ENCODE measurements around the gene INPP5A. TPM values are rescaled to one million over a fixed set of nuclear protein-coding genes. Genes with fewer than 3 reads are reported as not detected.

The INPP5A gene
- total RNA-seq, 4 donors from 2014 or later: 16.9 to 58.2 (median 29.5) TPM

DNA sequence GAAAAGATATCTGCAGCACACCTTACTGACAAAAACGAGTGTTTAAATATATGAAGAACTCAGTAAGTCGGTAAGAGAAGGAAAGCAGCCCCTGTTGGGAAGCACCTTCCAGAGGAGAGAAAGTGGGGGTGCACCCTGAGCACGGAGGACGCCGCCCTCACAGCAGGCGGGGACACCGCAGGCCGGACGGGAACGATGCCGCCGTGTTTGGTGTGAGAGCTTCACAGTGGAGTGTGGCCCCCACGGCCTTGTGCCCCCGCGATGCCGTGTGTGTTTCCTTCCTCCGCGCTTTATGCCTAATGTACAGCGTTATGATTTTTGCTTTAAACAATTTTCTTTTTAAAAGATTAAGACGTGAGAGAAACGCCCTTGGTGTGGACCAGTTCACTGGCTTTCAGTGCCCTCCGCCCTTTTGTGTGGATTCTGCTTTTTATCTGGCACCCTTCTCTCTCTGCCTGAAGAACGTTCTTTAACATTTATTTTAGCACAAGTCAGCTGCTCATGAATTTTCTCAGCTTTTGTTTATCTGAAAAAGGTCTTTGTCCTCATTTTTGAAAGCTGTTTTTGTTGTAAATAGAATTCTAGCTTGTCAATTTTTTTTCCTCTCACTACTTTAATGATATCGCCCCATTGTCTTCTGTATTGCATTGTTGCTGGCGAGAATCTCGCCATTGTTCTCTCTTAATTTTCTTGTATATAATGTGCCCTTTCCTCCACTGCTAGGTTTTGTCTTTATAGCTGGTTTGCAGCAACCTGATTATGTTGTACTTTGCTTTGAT is 110.7 kb downstream of the INPP5A start:
- TF ChIP-seq, protein P1, sequence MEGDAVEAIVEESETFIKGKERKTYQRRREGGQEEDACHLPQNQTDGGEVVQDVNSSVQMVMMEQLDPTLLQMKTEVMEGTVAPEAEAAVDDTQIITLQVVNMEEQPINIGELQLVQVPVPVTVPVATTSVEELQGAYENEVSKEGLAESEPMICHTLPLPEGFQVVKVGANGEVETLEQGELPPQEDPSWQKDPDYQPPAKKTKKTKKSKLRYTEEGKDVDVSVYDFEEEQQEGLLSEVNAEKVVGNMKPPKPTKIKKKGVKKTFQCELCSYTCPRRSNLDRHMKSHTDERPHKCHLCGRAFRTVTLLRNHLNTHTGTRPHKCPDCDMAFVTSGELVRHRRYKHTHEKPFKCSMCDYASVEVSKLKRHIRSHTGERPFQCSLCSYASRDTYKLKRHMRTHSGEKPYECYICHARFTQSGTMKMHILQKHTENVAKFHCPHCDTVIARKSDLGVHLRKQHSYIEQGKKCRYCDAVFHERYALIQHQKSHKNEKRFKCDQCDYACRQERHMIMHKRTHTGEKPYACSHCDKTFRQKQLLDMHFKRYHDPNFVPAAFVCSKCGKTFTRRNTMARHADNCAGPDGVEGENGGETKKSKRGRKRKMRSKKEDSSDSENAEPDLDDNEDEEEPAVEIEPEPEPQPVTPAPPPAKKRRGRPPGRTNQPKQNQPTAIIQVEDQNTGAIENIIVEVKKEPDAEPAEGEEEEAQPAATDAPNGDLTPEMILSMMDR (IDR thresholded peaks at IDR 0.05): no peak
- TF ChIP-seq POLR2A (IDR thresholded peaks at IDR 0.05): no peak

DNA sequence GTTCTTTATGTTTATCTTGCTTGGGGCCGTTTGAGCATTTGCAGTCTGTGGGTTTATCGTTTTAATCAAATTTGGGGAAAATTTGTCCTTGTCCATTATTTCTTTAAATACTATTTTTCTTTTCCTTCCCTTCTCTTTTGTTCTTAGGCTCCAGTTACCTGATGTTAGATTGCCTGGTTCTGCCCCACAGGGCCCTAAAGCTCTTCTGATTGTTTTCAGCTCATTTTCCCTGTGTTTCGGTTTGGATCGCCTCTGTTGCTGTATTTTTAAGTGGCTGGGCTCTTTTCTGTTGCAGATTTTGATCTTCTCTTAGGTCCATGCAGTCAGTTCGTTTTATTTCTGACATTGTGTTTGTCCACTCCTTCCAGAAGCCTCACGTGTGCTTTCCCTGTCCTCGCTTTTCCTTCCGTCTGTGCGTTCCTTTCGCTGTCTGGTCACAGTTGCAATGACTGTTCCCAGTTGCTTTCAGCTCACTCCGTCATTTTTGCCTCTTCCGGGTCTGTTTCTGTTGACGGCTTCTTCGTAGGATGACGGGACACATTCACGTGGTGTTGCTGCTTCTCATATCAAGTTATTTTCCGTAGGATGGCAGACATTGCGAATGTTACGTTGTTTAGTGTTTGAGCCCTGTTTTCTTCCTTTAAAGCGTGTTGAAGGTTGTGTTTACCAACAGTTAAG is 111.4 kb downstream of the INPP5A start:
- intact Hi-C loops (cut with DNase I): no loop called here
- Histone ChIP-seq H3K27ac (no peak overlapping the region), H3K4me3 (no peak overlapping the region), H3K4me1 (peaks cover 0 to 13% (median 7%) of the 10 kb centered on the region in 3 donors), H3K27me3 (no peaks in the 10 kb centered on the region), H3K36me3 (peaks cover 0 to 61% (median 7%) of the 10 kb centered on the region in 3 donors), H3K9me3 (no peaks in the 10 kb centered on the region)
- no peak for DNase-seq
- TF ChIP-seq, protein P1 (IDR thresholded peaks at IDR 0.05): no peak
- TF ChIP-seq POLR2A (IDR thresholded peaks at IDR 0.05): no peak
- WGBS, 2 donors: 89% methylated on average over 20 of the region's 20 CpGs

More for the DNA sequence above, 110.7 kb downstream of the INPP5A start:
- Histone ChIP-seq H3K4me1 (peaks cover 0 to 19% (median 9%) of the 10 kb centered on the region in 3 donors), H3K4me3 (no peak overlapping the region), H3K27me3 (no peaks in the 10 kb centered on the region), H3K36me3 (peaks cover 0 to 54% (median 4%) of the 10 kb centered on the region in 3 donors), H3K9me3 (no peaks in the 10 kb centered on the region), H3K27ac (no peak overlapping the region)
- WGBS, 2 donors: 68 to 90% methylated on average over 26 of the region's 26 CpGs
- intact Hi-C loops (cut with DNase I): no loop called here
- DNase-seq: no peak

DNA sequence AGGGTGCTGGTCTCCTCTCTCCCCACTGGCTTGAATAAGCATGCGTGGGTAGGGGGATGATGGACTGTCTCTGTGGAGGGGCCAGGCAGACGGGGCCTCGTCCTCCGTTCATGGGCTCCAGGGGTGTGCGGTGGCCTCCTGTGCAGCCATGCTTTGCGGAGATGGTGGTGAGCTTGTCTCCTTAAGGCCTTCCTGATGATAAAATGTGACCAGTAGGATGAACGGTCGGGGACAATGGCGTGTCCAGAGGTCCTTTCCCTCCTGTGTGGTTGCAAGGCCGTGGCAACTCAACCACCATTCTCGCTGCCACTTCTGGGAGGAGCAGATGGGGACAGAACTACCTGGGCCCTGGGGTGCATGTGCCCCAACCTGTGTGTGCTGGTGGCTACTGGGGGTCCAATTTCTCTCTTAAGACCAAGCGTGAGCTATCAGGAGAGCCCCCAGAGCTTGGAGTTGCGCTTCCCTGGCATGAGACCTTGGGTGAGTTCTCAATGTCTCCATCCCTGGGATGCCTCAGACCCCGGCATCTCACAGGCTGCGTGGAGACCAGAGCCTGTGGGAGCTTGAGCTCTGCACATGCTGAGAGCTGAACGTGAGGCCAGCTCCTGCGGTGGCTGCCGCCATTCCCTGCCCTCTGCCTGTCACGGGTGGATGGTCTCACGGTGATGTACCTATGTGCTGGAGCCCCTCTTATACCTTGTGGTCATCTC is 112.2 kb downstream of the INPP5A start:
- H3K36me3 ChIP-seq: peaks cover 0 to 64% (median 7%) of the 10 kb centered on the region in 3 donors

DNA sequence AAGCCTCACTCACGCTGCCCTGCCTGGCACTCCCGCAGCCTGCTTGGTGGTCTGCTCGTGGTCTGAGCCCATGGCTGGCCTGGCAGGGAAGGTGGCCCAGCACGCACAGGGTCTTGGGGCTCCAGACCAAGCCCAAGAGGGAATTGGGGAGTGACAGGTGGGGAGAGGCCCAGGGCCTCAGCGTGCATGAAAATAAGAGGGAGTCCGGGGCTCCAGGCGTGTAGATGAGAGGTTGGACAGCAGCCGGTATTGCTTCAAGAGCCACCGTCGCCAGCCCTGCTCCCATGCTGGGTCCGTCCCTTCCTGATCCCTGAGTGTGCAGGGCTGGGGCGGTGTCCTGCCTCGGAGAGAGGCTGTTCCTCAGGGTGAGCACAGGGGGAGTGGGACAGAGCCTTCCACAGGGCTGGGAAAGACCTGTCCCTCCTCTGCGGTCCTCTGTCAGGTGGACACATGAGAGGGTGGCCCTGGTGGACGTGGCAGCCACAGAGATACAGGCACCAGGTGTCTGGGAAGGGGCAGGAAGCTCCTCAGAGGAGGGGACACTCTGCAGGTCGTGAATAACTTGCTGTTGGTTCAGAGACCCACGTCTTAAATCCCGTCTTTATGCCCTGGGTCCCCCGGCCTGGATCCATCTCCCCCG is 113.1 kb downstream of the INPP5A start:
- Histone ChIP-seq H3K36me3 (peaks cover 0 to 63% (median 7%) of the 10 kb centered on the region in 3 donors), H3K4me3 (no peak overlapping the region), H3K27me3 (no peaks in the 10 kb centered on the region), H3K27ac (no peak overlapping the region), H3K9me3 (no peaks in the 10 kb centered on the region), H3K4me1 (peaks cover 0 to 9% (median 0%) of the 10 kb centered on the region in 3 donors)
- no peak for DNase-seq
- 90 to 100% methylated on average over 1 to 2 of the region's 20 CpGs for WGBS, 2 donors
- TF ChIP-seq, protein P1 (IDR thresholded peaks at IDR 0.05): no peak
- TF ChIP-seq POLR2A (IDR thresholded peaks at IDR 0.05): no peak
- intact Hi-C loops (cut with DNase I): no loop called here

More for the DNA sequence above, 112.2 kb downstream of the INPP5A start:
- 89 to 91% methylated on average over 3 to 10 of the region's 20 CpGs for WGBS, 2 donors
- H3K27me3 ChIP-seq: no peaks in the 10 kb centered on the region
- no peak for DNase-seq
- TF ChIP-seq POLR2A (IDR thresholded peaks at IDR 0.05): no peak
- TF ChIP-seq, protein P1 (IDR thresholded peaks at IDR 0.05): no peak
- peaks cover 0 to 11% (median 0%) of the 10 kb centered on the region in 3 donors for H3K4me1 ChIP-seq
- intact Hi-C loops (cut with DNase I): no loop called here
- no peak overlapping the region for H3K4me3 ChIP-seq
- no peak overlapping the region for H3K27ac ChIP-seq
- H3K9me3 ChIP-seq: no peaks in the 10 kb centered on the region
